GM23338 (cell line): Measurements from ENCODE around the gene NLGN1. TPM values are rescaled to one million over a fixed set of nuclear protein-coding genes. Genes with fewer than 3 reads are reported as not detected.

ENCODE experiments used
- ATAC-seq: fragments of 200-7000 bp; cut with Tn5 transposase; 3 replicates; pipeline ENCODE4 v1.9.1; 2020
- DNase-seq: peaks from one replicate; pipeline ENCODE4 v3.0.0-alpha.2; 2015; ENCODE audit warnings: low spot score
- H2AFZ ChIP-seq: fragments of 200-600 bp; sonication (generic); 2 replicates; pipeline ENCODE4 v1.8.0; 2016; ENCODE audit warnings: antibody characterized with exemption, mild to moderate bottlenecking, moderate library complexity
- H3F3A ChIP-seq: fragments of 200-600 bp; sonication (generic); replicated peaks from 2 replicates; pipeline ENCODE4 v1.8.0; 2017; ENCODE audit warnings: antibody characterized with exemption, mixed run types, low read depth
- H3K27ac ChIP-seq: fragments of 200-600 bp; sonication (generic); 2 replicates; pipeline ENCODE4 v1.6.1; 2016; ENCODE audit warnings: low read depth
- H3K27me3 ChIP-seq: fragments of 200-600 bp; sonication (generic); 2 replicates; pipeline ENCODE4 v1.8.0; 2016; ENCODE audit warnings: mild to moderate bottlenecking, mixed run types, moderate library complexity; ENCODE audit not compliant: insufficient read depth
- H3K36me3 ChIP-seq: fragments of 200-600 bp; sonication (generic); 2 replicates; pipeline ENCODE4 v1.8.0; 2016; ENCODE audit warnings: mild to moderate bottlenecking; ENCODE audit not compliant: insufficient read depth
- H3K4me1 ChIP-seq: fragments of 200-600 bp; sonication (generic); 2 replicates; pipeline ENCODE4 v1.8.0; 2016; ENCODE audit warnings: mild to moderate bottlenecking, moderate library complexity; ENCODE audit not compliant: insufficient read depth
- H3K4me2 ChIP-seq: fragments of 200-600 bp; sonication (generic); 2 replicates; pipeline ENCODE4 v1.7.1; 2017; ENCODE audit warnings: mixed run types
- H3K4me3 ChIP-seq: fragments of 200-600 bp; sonication (generic); 2 replicates; pipeline ENCODE4 v1.6.1; 2016; ENCODE audit warnings: mixed run types
- H3K79me2 ChIP-seq: fragments of 200-600 bp; sonication (generic); replicated peaks from 2 replicates; pipeline ENCODE4 v1.8.0; 2017; ENCODE audit warnings: mild to moderate bottlenecking; ENCODE audit not compliant: insufficient read depth
- H3K9me2 ChIP-seq: fragments of 200-600 bp; sonication (generic); 2 replicates; pipeline ENCODE4 v1.8.0; 2017; ENCODE audit not compliant: insufficient read depth
- H4K20me1 ChIP-seq: fragments of 200-600 bp; sonication (generic); replicated peaks from 2 replicates; pipeline ENCODE4 v1.8.0; 2017; ENCODE audit warnings: mild to moderate bottlenecking; ENCODE audit not compliant: insufficient read depth
- H3K27ac Mint-ChIP-seq: 2 replicates; pipeline ENCODE4 v1.8.0; 2020; ENCODE audit warnings: inconsistent platforms, mild to moderate bottlenecking, moderate library complexity, mixed read lengths
- H3K27me3 Mint-ChIP-seq: 3 replicates; pipeline ENCODE4 v1.8.0; 2022; ENCODE audit warnings: low read depth, mild to moderate bottlenecking, moderate library complexity, mixed read lengths, inconsistent platforms; ENCODE audit not compliant: insufficient read depth, poor library complexity
- H3K36me3 Mint-ChIP-seq: 3 replicates; pipeline ENCODE4 v1.8.0; 2021; ENCODE audit warnings: low read depth, mild to moderate bottlenecking, inconsistent platforms, moderate library complexity, mixed read lengths
- H3K4me1 Mint-ChIP-seq: 3 replicates; pipeline ENCODE4 v1.8.0; 2020; ENCODE audit warnings: mild to moderate bottlenecking, inconsistent platforms, mixed read lengths
- H3K4me3 Mint-ChIP-seq: 3 replicates; pipeline ENCODE4 v1.8.0; 2021; ENCODE audit warnings: moderate library complexity, mild to moderate bottlenecking, inconsistent platforms, mixed read lengths
- H3K9me3 Mint-ChIP-seq: 3 replicates; pipeline ENCODE4 v1.8.0; 2020; ENCODE audit warnings: moderate library complexity, mild to moderate bottlenecking, inconsistent platforms, mixed read lengths
- CREB1 ChIP-seq: fragments of 250-450 bp; sonication (Bioruptor Pico); IDR thresholded peaks from 2 replicates; pipeline ENCODE4 v1.5.0; 2020; ENCODE audit warnings: low read depth, mild to moderate bottlenecking, moderate library complexity
- JUNB ChIP-seq: IDR thresholded peaks from one replicate; pipeline ENCODE4 v1.6.1; 2016; ENCODE audit warnings: antibody characterized with exemption; ENCODE audit not compliant: unreplicated experiment
- NANOG ChIP-seq: IDR thresholded peaks from 2 replicates; pipeline ENCODE4 v1.6.1; 2016; ENCODE audit warnings: antibody characterized with exemption, borderline replicate concordance
- STAT1 ChIP-seq: IDR thresholded peaks from one replicate; pipeline ENCODE4 v1.6.1; 2016; ENCODE audit warnings: antibody characterized with exemption; ENCODE audit not compliant: unreplicated experiment
- ZNF331 ChIP-seq: fragments of 250-450 bp; sonication (Bioruptor Pico); IDR thresholded peaks from 2 replicates; pipeline ENCODE4 v1.5.0; 2020; ENCODE audit warnings: low read depth, mild to moderate bottlenecking, moderate library complexity
- polyA plus RNA-seq: library from polyadenylated mRNA; unstranded; fragments of >200 nt; fragmentation: Nextera tagmentation; extraction: Ambion mirVana; gene quantifications from 2 replicates; pipeline ENCODE4 v1.2.1, GENCODE V29; 2016
- total RNA-seq: library from RNA; depleted of rRNA; stranded (reverse); fragments of >200 nt; shearing (Covaris generic); gene quantifications from 2 replicates; pipeline ENCODE4 v1.2.3, GENCODE V29; 2014
- TF ChIP-seq, protein P1 (sequence below), 2 experiments: fragments of 200-600 bp in 1 of 2; sonication (generic) in 1 of 2; conservative IDR thresholded peaks; 2 replicates each; pipeline versions ENCODE4 v1.5.1 to v1.6.1; 2016 to 2017; ENCODE audit warnings: antibody characterized with exemption in 2 of 2, low read depth in 2 of 2, mild to moderate bottlenecking in 2 of 2, moderate library complexity in 1 of 2
- TF ChIP-seq, protein P2 (sequence below): IDR thresholded peaks from one replicate; pipeline ENCODE4 v1.6.1; 2018; ENCODE audit warnings: antibody characterized with exemption; ENCODE audit not compliant: unreplicated experiment
- TF ChIP-seq, protein P3 (sequence below): fragments of 250-450 bp; sonication (Bioruptor Pico); IDR thresholded peaks from 2 replicates; pipeline ENCODE4 v1.5.0; 2020; ENCODE audit warnings: mild to moderate bottlenecking, moderate library complexity

The NLGN1 gene
- total and polyA plus RNA-seq, 2 experiments from 2014 or later: 6.5 to 18.6 TPM

DNA sequence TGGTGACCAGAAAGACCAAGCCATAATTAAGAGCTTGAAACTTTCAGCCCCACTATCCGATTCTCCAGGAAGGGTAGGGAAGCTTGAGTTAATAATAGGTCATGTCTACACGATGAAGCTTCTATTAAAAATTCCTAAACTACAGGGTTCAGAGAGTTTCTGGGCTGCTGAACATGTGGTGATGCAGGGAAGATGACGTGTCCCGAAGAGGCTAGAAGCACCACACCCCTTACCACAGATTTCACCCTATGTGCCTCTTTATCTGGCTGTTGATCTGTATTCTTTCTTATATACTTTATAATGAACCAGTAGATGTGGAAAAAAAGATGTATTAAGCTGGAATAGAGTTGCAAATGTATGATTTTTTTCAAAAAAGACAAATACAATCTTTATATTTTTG lies 473.4 kb downstream of the NLGN1 start:
- no peaks in the 10 kb centered on the region for H3K27me3 ChIP-seq
- no peak overlapping the region for H3K27ac ChIP-seq
- no peak overlapping the region for H3K4me3 ChIP-seq
- no peak for TF ChIP-seq STAT1
- TF ChIP-seq CREB1 (CRISPR knock-in tag): no peak
- no peak for TF ChIP-seq JUNB
- TF ChIP-seq, protein P1, sequence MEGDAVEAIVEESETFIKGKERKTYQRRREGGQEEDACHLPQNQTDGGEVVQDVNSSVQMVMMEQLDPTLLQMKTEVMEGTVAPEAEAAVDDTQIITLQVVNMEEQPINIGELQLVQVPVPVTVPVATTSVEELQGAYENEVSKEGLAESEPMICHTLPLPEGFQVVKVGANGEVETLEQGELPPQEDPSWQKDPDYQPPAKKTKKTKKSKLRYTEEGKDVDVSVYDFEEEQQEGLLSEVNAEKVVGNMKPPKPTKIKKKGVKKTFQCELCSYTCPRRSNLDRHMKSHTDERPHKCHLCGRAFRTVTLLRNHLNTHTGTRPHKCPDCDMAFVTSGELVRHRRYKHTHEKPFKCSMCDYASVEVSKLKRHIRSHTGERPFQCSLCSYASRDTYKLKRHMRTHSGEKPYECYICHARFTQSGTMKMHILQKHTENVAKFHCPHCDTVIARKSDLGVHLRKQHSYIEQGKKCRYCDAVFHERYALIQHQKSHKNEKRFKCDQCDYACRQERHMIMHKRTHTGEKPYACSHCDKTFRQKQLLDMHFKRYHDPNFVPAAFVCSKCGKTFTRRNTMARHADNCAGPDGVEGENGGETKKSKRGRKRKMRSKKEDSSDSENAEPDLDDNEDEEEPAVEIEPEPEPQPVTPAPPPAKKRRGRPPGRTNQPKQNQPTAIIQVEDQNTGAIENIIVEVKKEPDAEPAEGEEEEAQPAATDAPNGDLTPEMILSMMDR (conservative IDR thresholded peaks at IDR 0.05; ENCODE audit: low read depth in 2 of 2): no peak
- TF ChIP-seq, protein P2, sequence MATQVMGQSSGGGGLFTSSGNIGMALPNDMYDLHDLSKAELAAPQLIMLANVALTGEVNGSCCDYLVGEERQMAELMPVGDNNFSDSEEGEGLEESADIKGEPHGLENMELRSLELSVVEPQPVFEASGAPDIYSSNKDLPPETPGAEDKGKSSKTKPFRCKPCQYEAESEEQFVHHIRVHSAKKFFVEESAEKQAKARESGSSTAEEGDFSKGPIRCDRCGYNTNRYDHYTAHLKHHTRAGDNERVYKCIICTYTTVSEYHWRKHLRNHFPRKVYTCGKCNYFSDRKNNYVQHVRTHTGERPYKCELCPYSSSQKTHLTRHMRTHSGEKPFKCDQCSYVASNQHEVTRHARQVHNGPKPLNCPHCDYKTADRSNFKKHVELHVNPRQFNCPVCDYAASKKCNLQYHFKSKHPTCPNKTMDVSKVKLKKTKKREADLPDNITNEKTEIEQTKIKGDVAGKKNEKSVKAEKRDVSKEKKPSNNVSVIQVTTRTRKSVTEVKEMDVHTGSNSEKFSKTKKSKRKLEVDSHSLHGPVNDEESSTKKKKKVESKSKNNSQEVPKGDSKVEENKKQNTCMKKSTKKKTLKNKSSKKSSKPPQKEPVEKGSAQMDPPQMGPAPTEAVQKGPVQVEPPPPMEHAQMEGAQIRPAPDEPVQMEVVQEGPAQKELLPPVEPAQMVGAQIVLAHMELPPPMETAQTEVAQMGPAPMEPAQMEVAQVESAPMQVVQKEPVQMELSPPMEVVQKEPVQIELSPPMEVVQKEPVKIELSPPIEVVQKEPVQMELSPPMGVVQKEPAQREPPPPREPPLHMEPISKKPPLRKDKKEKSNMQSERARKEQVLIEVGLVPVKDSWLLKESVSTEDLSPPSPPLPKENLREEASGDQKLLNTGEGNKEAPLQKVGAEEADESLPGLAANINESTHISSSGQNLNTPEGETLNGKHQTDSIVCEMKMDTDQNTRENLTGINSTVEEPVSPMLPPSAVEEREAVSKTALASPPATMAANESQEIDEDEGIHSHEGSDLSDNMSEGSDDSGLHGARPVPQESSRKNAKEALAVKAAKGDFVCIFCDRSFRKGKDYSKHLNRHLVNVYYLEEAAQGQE: no peak
- H3F3A ChIP-seq: no peaks in the 10 kb centered on the region
- H3K4me1 ChIP-seq: no peaks in the 10 kb centered on the region
- H4K20me1 ChIP-seq: no peaks in the 10 kb centered on the region
- ATAC-seq: no peak
- Mint-ChIP-seq H3K27me3 (no peaks in the 10 kb centered on the region), H3K9me3 (no peaks in the 10 kb centered on the region), H3K27ac (no peak overlapping the region), H3K4me3 (no peak overlapping the region), H3K36me3 (no peaks in the 10 kb centered on the region; the same call in 1 of the 3 replicates), H3K4me1 (peaks cover 19% of the 10 kb centered on the region)
- H3K79me2 ChIP-seq: no peaks in the 10 kb centered on the region
- no peak overlapping the region for H2AFZ ChIP-seq
- H3K9me2 ChIP-seq: no peaks in the 10 kb centered on the region
- H3K36me3 ChIP-seq: no peaks in the 10 kb centered on the region
- no peak for DNase-seq
- H3K4me2 ChIP-seq: no peak overlapping the region

DNA sequence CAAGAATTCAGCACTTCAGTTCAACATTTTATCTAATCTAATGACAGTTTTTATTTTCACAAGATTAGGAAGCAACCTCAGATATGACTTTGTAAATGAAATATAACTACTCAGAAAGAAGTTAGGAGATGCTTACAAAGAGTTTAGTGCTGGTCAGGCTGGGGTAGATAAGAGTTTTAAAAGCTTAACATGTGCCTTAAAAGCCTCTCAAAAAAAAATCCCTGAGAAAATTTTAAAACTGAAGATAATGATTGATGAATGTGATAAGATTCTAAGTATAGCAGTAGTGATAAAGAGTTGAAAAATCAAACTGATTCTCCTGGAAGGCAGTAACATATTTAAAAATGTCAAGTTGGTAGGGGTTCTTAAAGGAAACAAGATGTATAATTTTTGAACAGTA lies 478.2 kb downstream of the NLGN1 start:
- Histone ChIP-seq H3K36me3 (no peaks in the 10 kb centered on the region), H3K27me3 (no peaks in the 10 kb centered on the region), H2AFZ (no peak overlapping the region), H3K4me1 (no peaks in the 10 kb centered on the region), H3K4me3 (no peak overlapping the region), H3K9me2 (no peaks in the 10 kb centered on the region), H4K20me1 (no peaks in the 10 kb centered on the region), H3F3A (no peaks in the 10 kb centered on the region), H3K79me2 (no peaks in the 10 kb centered on the region), H3K4me2 (no peak overlapping the region), H3K27ac (no peak overlapping the region)
- ATAC-seq (no peak), DNase-seq (no peak)
- Mint-ChIP-seq H3K27ac (no peak overlapping the region), H3K36me3 (no peaks in the 10 kb centered on the region; the same call in 1 of the 3 replicates), H3K4me3 (no peak overlapping the region), H3K4me1 (peaks cover 5% of the 10 kb centered on the region), H3K27me3 (peaks cover 6% of the 10 kb centered on the region), H3K9me3 (no peaks in the 10 kb centered on the region)
- TF ChIP-seq, protein P1 (conservative IDR thresholded peaks at IDR 0.05; ENCODE audit: low read depth in 2 of 2): no peak
- TF ChIP-seq NANOG (no peak), ZNF331 (CRISPR knock-in tag) (no peak)
- TF ChIP-seq, protein P3, sequence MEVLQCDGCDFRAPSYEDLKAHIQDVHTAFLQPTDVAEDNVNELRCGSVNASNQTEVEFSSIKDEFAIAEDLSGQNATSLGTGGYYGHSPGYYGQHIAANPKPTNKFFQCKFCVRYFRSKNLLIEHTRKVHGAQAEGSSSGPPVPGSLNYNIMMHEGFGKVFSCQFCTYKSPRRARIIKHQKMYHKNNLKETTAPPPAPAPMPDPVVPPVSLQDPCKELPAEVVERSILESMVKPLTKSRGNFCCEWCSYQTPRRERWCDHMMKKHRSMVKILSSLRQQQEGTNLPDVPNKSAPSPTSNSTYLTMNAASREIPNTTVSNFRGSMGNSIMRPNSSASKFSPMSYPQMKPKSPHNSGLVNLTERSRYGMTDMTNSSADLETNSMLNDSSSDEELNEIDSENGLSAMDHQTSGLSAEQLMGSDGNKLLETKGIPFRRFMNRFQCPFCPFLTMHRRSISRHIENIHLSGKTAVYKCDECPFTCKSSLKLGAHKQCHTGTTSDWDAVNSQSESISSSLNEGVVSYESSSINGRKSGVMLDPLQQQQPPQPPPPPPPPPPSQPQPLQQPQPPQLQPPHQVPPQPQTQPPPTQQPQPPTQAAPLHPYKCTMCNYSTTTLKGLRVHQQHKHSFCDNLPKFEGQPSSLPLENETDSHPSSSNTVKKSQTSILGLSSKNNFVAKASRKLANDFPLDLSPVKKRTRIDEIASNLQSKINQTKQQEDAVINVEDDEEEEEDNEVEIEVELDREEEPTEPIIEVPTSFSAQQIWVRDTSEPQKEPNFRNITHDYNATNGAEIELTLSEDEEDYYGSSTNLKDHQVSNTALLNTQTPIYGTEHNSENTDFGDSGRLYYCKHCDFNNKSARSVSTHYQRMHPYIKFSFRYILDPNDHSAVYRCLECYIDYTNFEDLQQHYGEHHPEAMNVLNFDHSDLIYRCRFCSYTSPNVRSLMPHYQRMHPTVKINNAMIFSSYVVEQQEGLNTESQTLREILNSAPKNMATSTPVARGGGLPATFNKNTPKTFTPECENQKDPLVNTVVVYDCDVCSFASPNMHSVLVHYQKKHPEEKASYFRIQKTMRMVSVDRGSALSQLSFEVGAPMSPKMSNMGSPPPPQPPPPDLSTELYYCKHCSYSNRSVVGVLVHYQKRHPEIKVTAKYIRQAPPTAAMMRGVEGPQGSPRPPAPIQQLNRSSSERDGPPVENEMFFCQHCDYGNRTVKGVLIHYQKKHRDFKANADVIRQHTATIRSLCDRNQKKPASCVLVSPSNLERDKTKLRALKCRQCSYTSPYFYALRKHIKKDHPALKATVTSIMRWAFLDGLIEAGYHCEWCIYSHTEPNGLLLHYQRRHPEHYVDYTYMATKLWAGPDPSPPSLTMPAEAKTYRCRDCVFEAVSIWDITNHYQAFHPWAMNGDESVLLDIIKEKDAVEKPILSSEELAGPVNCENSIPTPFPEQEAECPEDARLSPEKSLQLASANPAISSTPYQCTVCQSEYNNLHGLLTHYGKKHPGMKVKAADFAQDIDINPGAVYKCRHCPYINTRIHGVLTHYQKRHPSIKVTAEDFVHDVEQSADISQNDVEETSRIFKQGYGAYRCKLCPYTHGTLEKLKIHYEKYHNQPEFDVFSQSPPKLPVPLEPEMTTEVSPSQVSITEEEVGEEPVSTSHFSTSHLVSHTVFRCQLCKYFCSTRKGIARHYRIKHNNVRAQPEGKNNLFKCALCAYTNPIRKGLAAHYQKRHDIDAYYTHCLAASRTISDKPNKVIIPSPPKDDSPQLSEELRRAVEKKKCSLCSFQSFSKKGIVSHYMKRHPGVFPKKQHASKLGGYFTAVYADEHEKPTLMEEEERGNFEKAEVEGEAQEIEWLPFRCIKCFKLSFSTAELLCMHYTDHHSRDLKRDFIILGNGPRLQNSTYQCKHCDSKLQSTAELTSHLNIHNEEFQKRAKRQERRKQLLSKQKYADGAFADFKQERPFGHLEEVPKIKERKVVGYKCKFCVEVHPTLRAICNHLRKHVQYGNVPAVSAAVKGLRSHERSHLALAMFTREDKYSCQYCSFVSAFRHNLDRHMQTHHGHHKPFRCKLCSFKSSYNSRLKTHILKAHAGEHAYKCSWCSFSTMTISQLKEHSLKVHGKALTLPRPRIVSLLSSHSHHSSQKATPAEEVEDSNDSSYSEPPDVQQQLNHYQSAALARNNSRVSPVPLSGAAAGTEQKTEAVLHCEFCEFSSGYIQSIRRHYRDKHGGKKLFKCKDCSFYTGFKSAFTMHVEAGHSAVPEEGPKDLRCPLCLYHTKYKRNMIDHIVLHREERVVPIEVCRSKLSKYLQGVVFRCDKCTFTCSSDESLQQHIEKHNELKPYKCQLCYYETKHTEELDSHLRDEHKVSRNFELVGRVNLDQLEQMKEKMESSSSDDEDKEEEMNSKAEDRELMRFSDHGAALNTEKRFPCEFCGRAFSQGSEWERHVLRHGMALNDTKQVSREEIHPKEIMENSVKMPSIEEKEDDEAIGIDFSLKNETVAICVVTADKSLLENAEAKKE (CRISPR knock-in tag): no peak
